HepG2 (cell line): ENCODE results near the gene HPCAL1. TPM values are rescaled to one million over a fixed set of nuclear protein-coding genes. Genes with fewer than 3 reads are reported as not detected.
A peak's percentile ranks its signal among the peaks of the same experiment; 100 is the strongest.

Experiments
- ATF1 ChIP-seq: IDR thresholded peaks from 2 replicates; pipeline ENCODE4 v1.6.1; 2016; ENCODE audit warnings: mild to moderate bottlenecking, control low read depth
- BATF2 ChIP-seq: sonication (generic); formaldehyde crosslinking; IDR thresholded peaks from 2 replicates; pipeline ENCODE4 v1.8.0; 2022; ENCODE audit warnings: mild to moderate bottlenecking, missing genetic modification reagents, moderate library complexity
- GABPA ChIP-seq, 2 experiments: IDR thresholded peaks; 2 replicates each; pipeline ENCODE4 v1.6.1; 2011 to 2016; ENCODE audit warnings: low read depth in 2 of 2, low read length in 1 of 2, missing biosample characterization in 1 of 2, missing genetic modification characterization in 1 of 2
- GABPB1 ChIP-seq: IDR thresholded peaks from 2 replicates; pipeline ENCODE4 v1.6.1; 2016; ENCODE audit warnings: mild to moderate bottlenecking, missing genetic modification reagents, moderate library complexity, missing compliant biosample characterization
- JARID2 ChIP-seq: sonication (generic); formaldehyde crosslinking; IDR thresholded peaks from 2 replicates; pipeline ENCODE4 v1.8.1; 2023; ENCODE audit warnings: missing genetic modification reagents, inconsistent platforms; ENCODE audit not compliant: insufficient replicate concordance
- MTF2 ChIP-seq: sonication (generic); formaldehyde crosslinking; IDR thresholded peaks from 2 replicates; pipeline ENCODE4 v1.5.0; 2020; ENCODE audit warnings: missing genetic modification reagents, borderline replicate concordance
- NBN ChIP-seq: fragments of 450-650 bp; conservative IDR thresholded peaks from 2 replicates; pipeline ENCODE4 v1.6.1; 2017
- NR2F1 ChIP-seq, 2 experiments: fragments of 450-650 bp in 1 of 2; formaldehyde crosslinking in 1 of 2; IDR thresholded peaks; 2 replicates each; pipeline versions ENCODE4 v1.5.0 to v1.6.1; 2016 to 2020; ENCODE audit warnings: mild to moderate bottlenecking in 1 of 2, missing compliant biosample characterization in 1 of 2, missing genetic modification reagents in 1 of 2, moderate library complexity in 1 of 2
- PAF1 ChIP-seq: IDR thresholded peaks from 2 replicates; pipeline ENCODE4 v1.6.1; 2016; ENCODE audit warnings: missing genetic modification reagents, missing compliant biosample characterization
- POLR2G ChIP-seq: fragments of 200-400 bp; formaldehyde crosslinking; IDR thresholded peaks from 2 replicates; pipeline ENCODE4 v1.6.1; 2018; ENCODE audit warnings: mild to moderate bottlenecking, low read depth, low read length, moderate library complexity
- PRPF4 ChIP-seq: fragments of 200-400 bp; formaldehyde crosslinking; IDR thresholded peaks from 2 replicates; pipeline ENCODE4 v1.6.1; 2016; ENCODE audit warnings: low read length, low read depth; ENCODE audit not compliant: poor library complexity, severe bottlenecking
- RXRB ChIP-seq: IDR thresholded peaks from 2 replicates; pipeline ENCODE4 v1.6.1; 2016; ENCODE audit warnings: borderline replicate concordance, missing genetic modification reagents, missing compliant biosample characterization
- SRSF4 ChIP-seq: fragments of 200-400 bp; formaldehyde crosslinking; IDR thresholded peaks from one replicate; pipeline ENCODE4 v1.6.1; 2018; ENCODE audit warnings: mild to moderate bottlenecking, low read depth, low read length, moderate library complexity; ENCODE audit not compliant: poor library complexity, severe bottlenecking
- SRSF9 ChIP-seq: fragments of 200-400 bp; formaldehyde crosslinking; IDR thresholded peaks from 2 replicates; pipeline ENCODE4 v1.6.1; 2018; ENCODE audit warnings: borderline replicate concordance, mild to moderate bottlenecking, low read depth, low read length; ENCODE audit not compliant: insufficient read depth, poor library complexity, severe bottlenecking
- ZBTB26 ChIP-seq: IDR thresholded peaks from 2 replicates; pipeline ENCODE4 v1.6.1; 2016; ENCODE audit warnings: missing compliant biosample characterization, missing genetic modification reagents, borderline replicate concordance
- ZC3H13 ChIP-seq: sonication (generic); formaldehyde crosslinking; IDR thresholded peaks from 2 replicates; pipeline ENCODE4 v1.8.1; 2023; ENCODE audit warnings: mild to moderate bottlenecking, missing genetic modification reagents, moderate library complexity
- ZGPAT ChIP-seq: IDR thresholded peaks from 2 replicates; pipeline ENCODE4 v1.6.1; 2016; ENCODE audit warnings: mild to moderate bottlenecking
- ZNF205 ChIP-seq: IDR thresholded peaks from 2 replicates; pipeline ENCODE4 v1.6.1; 2018; ENCODE audit warnings: missing biosample characterization, missing genetic modification reagents
- ZNF274 ChIP-seq: sonication (generic); formaldehyde crosslinking; IDR thresholded peaks from 2 replicates; pipeline ENCODE4 v1.5.1; 2020; ENCODE audit warnings: mild to moderate bottlenecking, missing genetic modification reagents
- ZNF44 ChIP-seq: sonication (generic); formaldehyde crosslinking; IDR thresholded peaks from 2 replicates; pipeline ENCODE4 v1.5.1; 2020; ENCODE audit warnings: mild to moderate bottlenecking, missing genetic modification reagents
- ZNF776 ChIP-seq: sonication (generic); formaldehyde crosslinking; IDR thresholded peaks from 2 replicates; pipeline ENCODE4 v1.4.0; 2020; ENCODE audit warnings: mild to moderate bottlenecking, missing genetic modification reagents
- ZNF790 ChIP-seq: sonication (generic); formaldehyde crosslinking; IDR thresholded peaks from 2 replicates; pipeline ENCODE4 v1.8.0; 2022; ENCODE audit warnings: missing genetic modification reagents, mild to moderate bottlenecking, borderline replicate concordance
- polyA plus RNA-seq, 8 experiments: library from polyadenylated mRNA; depleted of rRNA in 3 of 8; stranded (reverse) in 7 of 8; unstranded in 1 of 8; fragments of >200 nt; fragmentation: Illumina TruSeq in 4 of 8; extraction: Trizol in 4 of 8; gene quantifications; 2 replicates each; pipeline versions ENCODE4 v1.2.1 to v1.2.3, GENCODE V29; 2011 to 2016; ENCODE audit warnings: low read depth in 4 of 8, missing spikeins in 1 of 8, mixed read lengths in 1 of 8; ENCODE audit not compliant: insufficient read depth in 1 of 8
- total RNA-seq, 5 experiments: library from RNA; depleted of rRNA; stranded (reverse); fragments of >200 nt; fragmentation: Illumina TruSeq; extraction: Trizol; gene quantifications; 2 replicates each; pipeline ENCODE4 v1.2.3, GENCODE V29; 2016; ENCODE audit warnings: low read depth in 1 of 5
- TF ChIP-seq, protein P1 (sequence below): sonication (generic); formaldehyde crosslinking; IDR thresholded peaks from 2 replicates; pipeline ENCODE4 v1.4.0; 2020; ENCODE audit warnings: missing genetic modification reagents

HPCAL1 gene
- total and polyA plus RNA-seq, 2 of the 13 experiments (the other 11 are each of a cell fraction or from before 2014, with no cell fraction given): 29.5 to 29.9 TPM

DNA sequence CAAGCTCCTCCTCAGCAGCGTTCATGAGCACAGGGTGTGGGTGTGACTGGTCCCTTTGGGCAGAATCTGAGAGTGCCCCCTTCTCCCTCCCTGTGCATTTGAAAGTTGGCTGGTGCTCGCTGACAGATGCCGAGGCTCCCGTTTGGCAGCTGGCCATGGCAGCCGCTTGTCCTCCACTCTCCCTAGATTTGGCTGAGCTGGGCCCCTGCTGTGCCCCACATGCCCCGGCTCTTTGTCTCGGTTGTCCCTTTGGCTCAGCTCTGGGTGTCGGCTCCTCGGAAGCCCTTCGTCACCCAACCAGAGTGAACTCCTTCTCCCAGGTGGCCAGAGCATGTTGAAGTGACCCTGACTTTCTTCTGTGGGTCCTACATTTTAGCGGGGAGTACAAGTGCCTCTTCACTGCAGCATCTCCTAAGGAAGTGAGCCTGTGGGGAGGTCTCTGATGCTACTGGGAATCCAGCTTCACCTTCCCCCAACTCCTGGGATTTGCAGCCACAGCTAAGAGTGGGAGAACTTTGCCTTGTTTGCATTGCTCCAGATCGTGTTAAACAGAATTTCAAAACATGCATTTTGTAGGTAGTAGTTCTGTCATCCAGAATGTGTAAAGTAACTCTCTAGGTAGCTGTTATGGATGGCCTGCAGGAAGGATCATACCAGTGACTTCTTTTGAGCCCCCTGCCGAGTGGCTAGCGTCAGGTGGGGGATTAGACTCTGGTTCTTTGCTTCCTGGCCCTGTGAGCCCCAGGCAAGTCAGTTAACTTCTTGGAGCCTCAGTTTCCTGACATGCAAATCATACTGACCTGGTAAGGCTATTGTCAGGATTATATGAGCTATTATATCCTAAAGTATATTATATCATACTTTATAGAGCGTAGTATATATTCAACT lies 24.2 kb downstream of the HPCAL1 start (continued):
- TF ChIP-seq, protein P1, sequence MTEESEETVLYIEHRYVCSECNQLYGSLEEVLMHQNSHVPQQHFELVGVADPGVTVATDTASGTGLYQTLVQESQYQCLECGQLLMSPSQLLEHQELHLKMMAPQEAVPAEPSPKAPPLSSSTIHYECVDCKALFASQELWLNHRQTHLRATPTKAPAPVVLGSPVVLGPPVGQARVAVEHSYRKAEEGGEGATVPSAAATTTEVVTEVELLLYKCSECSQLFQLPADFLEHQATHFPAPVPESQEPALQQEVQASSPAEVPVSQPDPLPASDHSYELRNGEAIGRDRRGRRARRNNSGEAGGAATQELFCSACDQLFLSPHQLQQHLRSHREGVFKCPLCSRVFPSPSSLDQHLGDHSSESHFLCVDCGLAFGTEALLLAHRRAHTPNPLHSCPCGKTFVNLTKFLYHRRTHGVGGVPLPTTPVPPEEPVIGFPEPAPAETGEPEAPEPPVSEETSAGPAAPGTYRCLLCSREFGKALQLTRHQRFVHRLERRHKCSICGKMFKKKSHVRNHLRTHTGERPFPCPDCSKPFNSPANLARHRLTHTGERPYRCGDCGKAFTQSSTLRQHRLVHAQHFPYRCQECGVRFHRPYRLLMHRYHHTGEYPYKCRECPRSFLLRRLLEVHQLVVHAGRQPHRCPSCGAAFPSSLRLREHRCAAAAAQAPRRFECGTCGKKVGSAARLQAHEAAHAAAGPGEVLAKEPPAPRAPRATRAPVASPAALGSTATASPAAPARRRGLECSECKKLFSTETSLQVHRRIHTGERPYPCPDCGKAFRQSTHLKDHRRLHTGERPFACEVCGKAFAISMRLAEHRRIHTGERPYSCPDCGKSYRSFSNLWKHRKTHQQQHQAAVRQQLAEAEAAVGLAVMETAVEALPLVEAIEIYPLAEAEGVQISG (CRISPR knock-in tag): no peak
- TF ChIP-seq RXRB (CRISPR knock-in tag) (peak; percentile 39; the same call in 1 of the 2 replicates), NBN (no peak), SRSF9 (no peak), PRPF4 (no peak), JARID2 (CRISPR knock-in tag) (no peak), ZGPAT (CRISPR knock-in tag) (peak; percentile 0; the same call in 1 of the 2 replicates), ATF1 (CRISPR knock-in tag) (no peak), BATF2 (CRISPR knock-in tag) (no peak), ZNF790 (CRISPR knock-in tag) (no peak), ZC3H13 (CRISPR knock-in tag) (no peak), GABPB1 (no peak), GABPA (IDR thresholded peaks at IDR 0.05; ENCODE audit: low read depth, low read length) (no peak), GABPA (CRISPR knock-in tag; IDR thresholded peaks at IDR 0.05; ENCODE audit: low read depth) (no peak), PAF1 (no peak), ZNF274 (CRISPR knock-in tag) (peak; percentile 26; the same call in 1 of the 2 replicates), ZNF776 (CRISPR knock-in tag) (0 out of 2 replicates have a peak, but pooled peaks have one; percentile 63), POLR2G (0 out of 2 replicates have a peak, but pooled peaks have one; percentile 25), SRSF4 (no peak), MTF2 (CRISPR knock-in tag) (no peak), ZNF44 (CRISPR knock-in tag) (no peak), NR2F1 (CRISPR knock-in tag; IDR thresholded peaks at IDR 0.05) (no peak), ZBTB26 (peak; percentile 90), ZNF205 (CRISPR knock-in tag) (0 out of 2 replicates have a peak, but pooled peaks have one; percentile 35)
